A673 (cell line): ENCODE measurements around the gene GALNT10. TPM values are rescaled to one million over a fixed set of nuclear protein-coding genes. Genes with fewer than 3 reads are reported as not detected.

ENCODE experiments used
- BruUV-seq: library from RNA; stranded (reverse); fragments of 400-500 nt; replicated peaks from 2 replicates; lab custom pipeline; 2021; lab: Mats Ljungman, UMichigan
- CTCF ChIA-PET: fragments of 300-600 bp; sonication (Branson Sonifier 250); formaldehyde crosslinking; loops from one replicate; lab custom pipeline; 2022; ENCODE audit warnings: antibody characterized with exemption; lab: Charles Lee
- POLR2A ChIA-PET: fragments of 300-600 bp; sonication (Branson Sonifier 250); formaldehyde crosslinking; loops from one replicate; lab custom pipeline; 2022; ENCODE audit warnings: antibody characterized with exemption; ENCODE audit not compliant: low non-redundant PET; lab: Charles Lee
- DNase-seq: peaks from one replicate; pipeline ENCODE4 v3.0.0-alpha.2; 2015; ENCODE audit warnings: low spot score
- H3K27ac ChIP-seq: fragments of 200-600 bp; sonication (generic); 2 replicates; pipeline ENCODE4 v1.5.1; 2016; ENCODE audit warnings: mixed run types, low read depth, mild to moderate bottlenecking, mixed read lengths, antibody characterized with exemption, low read length; ENCODE audit not compliant: poor library complexity, severe bottlenecking
- H3K27me3 ChIP-seq: fragments of 200-600 bp; sonication (generic); replicated peaks from 2 replicates; pipeline ENCODE4 v1.6.1; 2017; ENCODE audit warnings: mixed run types, low read depth, mild to moderate bottlenecking, mixed read lengths, antibody characterized with exemption, low read length; ENCODE audit not compliant: insufficient read depth, poor library complexity
- H3K36me3 ChIP-seq: fragments of 200-600 bp; sonication (generic); 2 replicates; pipeline ENCODE4 v1.6.1; 2016; ENCODE audit warnings: mixed run types, mild to moderate bottlenecking, mixed read lengths, antibody characterized with exemption, low read length; ENCODE audit not compliant: insufficient read depth, poor library complexity, severe bottlenecking
- H3K4me1 ChIP-seq: fragments of 200-600 bp; sonication (generic); 2 replicates; pipeline ENCODE4 v1.6.1; 2017; ENCODE audit warnings: mixed run types, mild to moderate bottlenecking, mixed read lengths, antibody characterized with exemption, low read length; ENCODE audit not compliant: insufficient read depth, poor library complexity, severe bottlenecking
- H3K4me3 ChIP-seq: fragments of 200-600 bp; sonication (generic); 2 replicates; pipeline ENCODE4 v1.5.1; 2016; ENCODE audit warnings: low read depth, mixed run types, mild to moderate bottlenecking, mixed read lengths, low read length; ENCODE audit not compliant: poor library complexity, severe bottlenecking
- H3K9me3 ChIP-seq: fragments of 200-600 bp; sonication (generic); 2 replicates; pipeline ENCODE4 v1.6.1; 2016; ENCODE audit warnings: mixed run types, low read depth, mild to moderate bottlenecking, mixed read lengths, antibody characterized with exemption, low read length; ENCODE audit not compliant: poor library complexity, severe bottlenecking
- EZH2 ChIP-seq: fragments of 200-600 bp; sonication (generic); IDR thresholded peaks from 2 replicates; pipeline ENCODE4 v1.6.1; 2017; ENCODE audit warnings: borderline replicate concordance, low read depth, mild to moderate bottlenecking, mixed read lengths, antibody characterized with exemption, low read length; ENCODE audit not compliant: poor library complexity, severe bottlenecking
- intact Hi-C: fragments of 100-400 bp; cut with micrococcal nuclease; formaldehyde crosslinking; loops from one replicate; pipeline ENCODE4 v1.10.0; 2022; ENCODE audit not compliant: unreplicated experiment
- total RNA-seq: library from RNA; stranded (reverse); gene quantifications from 2 replicates; pipeline ENCODE4 v1.2.3, GENCODE V29; 2021
- TF ChIP-seq, protein P1 (sequence below): fragments of 300-800, 200-600 bp; sonication (generic); conservative IDR thresholded peaks from 2 replicates; pipeline ENCODE4 v1.5.1; 2017; ENCODE audit warnings: low read depth, mild to moderate bottlenecking, antibody characterized with exemption, low read length, moderate library complexity, mixed read lengths

The GALNT10 gene
- total RNA-seq, 1 experiment from 2014 or later: 17.9 TPM

DNA sequence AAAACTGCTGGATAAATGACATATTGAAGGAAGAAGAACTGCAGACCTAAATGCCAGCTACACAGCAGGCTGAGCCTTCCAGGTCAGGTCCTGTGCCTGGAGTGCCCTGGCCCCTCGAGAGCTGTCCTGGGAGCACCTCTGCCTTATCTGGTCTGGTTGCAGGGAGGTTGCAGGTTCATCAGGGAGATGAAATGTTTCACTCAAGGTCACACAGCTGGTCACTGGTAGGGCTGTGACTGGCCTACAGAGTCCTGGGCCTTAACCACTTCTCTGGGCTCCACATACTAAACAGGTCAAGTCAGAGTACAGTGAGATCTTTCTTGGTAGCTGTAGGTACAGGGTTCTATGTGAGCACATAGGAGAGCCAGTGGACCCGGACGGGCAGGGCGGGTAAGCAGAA lies 16.7 kb downstream of the GALNT10 start:
- no peak for DNase-seq
- CTCF ChIA-PET: interaction anchor here (0.6 kb wide), 1 partner anchor 199 kb away, joined by 5 read pairs; no protein-coding TSS in a partner anchor
- H3K9me3 ChIP-seq: peaks cover 4% of the 10 kb centered on the region
- intact Hi-C loops: no loop called here
- BruUV-seq: no TSS peak
- H3K4me3 ChIP-seq: no peak overlapping the region
- TF ChIP-seq, protein P1, sequence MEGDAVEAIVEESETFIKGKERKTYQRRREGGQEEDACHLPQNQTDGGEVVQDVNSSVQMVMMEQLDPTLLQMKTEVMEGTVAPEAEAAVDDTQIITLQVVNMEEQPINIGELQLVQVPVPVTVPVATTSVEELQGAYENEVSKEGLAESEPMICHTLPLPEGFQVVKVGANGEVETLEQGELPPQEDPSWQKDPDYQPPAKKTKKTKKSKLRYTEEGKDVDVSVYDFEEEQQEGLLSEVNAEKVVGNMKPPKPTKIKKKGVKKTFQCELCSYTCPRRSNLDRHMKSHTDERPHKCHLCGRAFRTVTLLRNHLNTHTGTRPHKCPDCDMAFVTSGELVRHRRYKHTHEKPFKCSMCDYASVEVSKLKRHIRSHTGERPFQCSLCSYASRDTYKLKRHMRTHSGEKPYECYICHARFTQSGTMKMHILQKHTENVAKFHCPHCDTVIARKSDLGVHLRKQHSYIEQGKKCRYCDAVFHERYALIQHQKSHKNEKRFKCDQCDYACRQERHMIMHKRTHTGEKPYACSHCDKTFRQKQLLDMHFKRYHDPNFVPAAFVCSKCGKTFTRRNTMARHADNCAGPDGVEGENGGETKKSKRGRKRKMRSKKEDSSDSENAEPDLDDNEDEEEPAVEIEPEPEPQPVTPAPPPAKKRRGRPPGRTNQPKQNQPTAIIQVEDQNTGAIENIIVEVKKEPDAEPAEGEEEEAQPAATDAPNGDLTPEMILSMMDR: no peak
- TF ChIP-seq EZH2: no peak
- H3K36me3 ChIP-seq: no peaks in the 10 kb centered on the region
- no peaks in the 10 kb centered on the region for H3K27me3 ChIP-seq
- H3K27ac ChIP-seq: no peak overlapping the region
- peaks cover 18% of the 10 kb centered on the region for H3K4me1 ChIP-seq
- POLR2A ChIA-PET: no interaction called here

DNA sequence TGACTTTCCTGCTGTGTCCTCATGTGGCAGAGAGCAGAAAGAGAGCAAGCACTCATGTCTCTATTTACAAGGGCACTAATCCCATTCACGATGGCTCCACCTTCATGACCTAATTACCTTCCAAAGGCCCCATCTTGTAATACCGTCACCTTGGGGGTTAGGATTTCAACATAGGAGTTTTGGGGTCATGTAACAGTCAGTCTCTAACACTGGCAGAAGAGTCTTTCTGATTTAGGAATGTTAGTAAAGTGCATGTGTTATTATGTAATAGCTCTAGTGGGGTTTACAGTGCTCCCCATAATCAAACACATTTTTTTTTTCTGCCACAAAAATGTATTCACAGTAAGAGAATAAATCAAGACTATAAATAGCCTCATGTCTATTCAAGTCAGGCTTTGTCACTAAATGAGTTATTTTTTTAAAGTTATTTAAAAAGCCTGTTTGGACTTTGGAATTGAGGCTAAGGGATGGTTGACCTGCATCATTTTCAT lies 19.1 kb downstream of the GALNT10 start:
- Histone ChIP-seq H3K9me3 (peaks cover 4% of the 10 kb centered on the region), H3K27ac (no peak overlapping the region), H3K27me3 (no peaks in the 10 kb centered on the region), H3K4me3 (no peak overlapping the region), H3K36me3 (no peaks in the 10 kb centered on the region), H3K4me1 (peaks cover 18% of the 10 kb centered on the region)
- TF ChIP-seq, protein P1: no peak
- TF ChIP-seq EZH2: no peak
- intact Hi-C loops: no loop called here
- ChIA-PET CTCF (no interaction called here), POLR2A (no interaction called here)
- no peak for DNase-seq
- no TSS peak for BruUV-seq

DNA sequence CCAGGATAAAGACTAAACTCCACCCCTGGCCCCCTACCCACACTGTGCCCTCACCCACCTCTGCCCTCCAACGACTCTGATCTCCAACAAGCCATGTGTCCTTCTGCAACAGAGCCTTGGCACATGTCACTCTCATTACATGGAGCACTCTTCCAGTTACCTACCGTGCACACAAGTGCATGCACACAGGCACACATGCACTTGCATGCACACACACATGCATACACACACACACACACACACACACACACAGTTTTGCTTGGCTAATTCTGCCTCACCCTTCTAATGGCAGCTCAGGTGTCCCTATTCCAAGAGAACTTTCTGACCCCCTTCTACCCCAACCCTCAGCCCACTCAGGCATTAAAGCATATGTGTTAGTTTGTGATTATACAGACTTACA lies 19.6 kb downstream of the GALNT10 start:
- CTCF ChIA-PET: no interaction called here
- intact Hi-C loops: no loop called here
- no peaks in the 10 kb centered on the region for H3K27me3 ChIP-seq
- H3K4me3 ChIP-seq: no peak overlapping the region
- no peak for DNase-seq
- POLR2A ChIA-PET: no interaction called here
- H3K36me3 ChIP-seq: no peaks in the 10 kb centered on the region
- H3K27ac ChIP-seq: no peak overlapping the region
- no peak for TF ChIP-seq EZH2
- TF ChIP-seq, protein P1: no peak
- peaks cover 4% of the 10 kb centered on the region for H3K9me3 ChIP-seq
- peaks cover 18% of the 10 kb centered on the region for H3K4me1 ChIP-seq
- BruUV-seq: no TSS peak
